ENCODE results near the gene NEDD8. TPM values are rescaled to one million over a fixed set of nuclear protein-coding genes. Genes with fewer than 3 reads are reported as not detected.

NEDD8 gene
- total RNA-seq, 2 donors from 2014 or later: 128 to 243 TPM

Other genes with a start within 250 kb of the NEDD8 start
- 10 to 100 TPM; 15.8 to 17.9 TPM for gene DHRS4L2, start 243.4 kb downstream of the NEDD8 start, total RNA-seq
- gene CARMIL3, start 180.4 kb downstream of the NEDD8 start, total RNA-seq: 1 to 10 TPM; 2.1 to 4.2 TPM
- gene CPNE6, start 160.8 kb downstream of the NEDD8 start, total RNA-seq: not detected
- 10 to 100 TPM; 31.4 to 57.6 TPM for gene PCK2, start 138.1 kb downstream of the NEDD8 start, total RNA-seq
- 10 to 100 TPM; 72.4 to 94.8 TPM for gene DCAF11, start 117.6 kb downstream of the NEDD8 start, total RNA-seq
- 1 to 10 TPM; 1.7 to 2.5 TPM for gene NRL, start 117.4 kb downstream of the NEDD8 start, total RNA-seq
- under 1 TPM in 1 of 2 donors, not detected in 1; 0.58 TPM for gene FITM1, start 101.7 kb downstream of the NEDD8 start, total RNA-seq
- 100 to 1,000 TPM; 361 to 375 TPM for gene PSME1, start 96.2 kb downstream of the NEDD8 start, total RNA-seq
- 10 to 100 TPM; 31.0 to 43.8 TPM for gene EMC9, start 90.8 kb downstream of the NEDD8 start, total RNA-seq
- 100 to 1,000 TPM; 339 to 489 TPM for gene PSME2, start 85.8 kb downstream of the NEDD8 start, total RNA-seq
- gene RNF31, start 84.9 kb downstream of the NEDD8 start, total RNA-seq: 10 to 100 TPM; 56.6 to 86.7 TPM
- 100 to 1,000 TPM; 106 to 190 TPM for gene IRF9, start 71.1 kb downstream of the NEDD8 start, total RNA-seq
- gene REC8, start 60.3 kb downstream of the NEDD8 start, total RNA-seq: 10 to 100 TPM; 35.7 to 58.8 TPM
- 10 to 100 TPM; 34.0 to 78.7 TPM for gene IPO4, start 43.6 kb downstream of the NEDD8 start, total RNA-seq
- gene TM9SF1, start 36.9 kb downstream of the NEDD8 start, total RNA-seq: 10 to 100 TPM; 28.6 to 33.4 TPM
- gene TSSK4, start 26.7 kb downstream of the NEDD8 start, total RNA-seq: under 1 TPM in 1 of 2 donors, not detected in 1; 0.82 TPM
- gene CHMP4A, start 18.9 kb downstream of the NEDD8 start, total RNA-seq: 10 to 100 TPM; 62.8 to 69.8 TPM
- 1 to 10 TPM; 4.0 to 7.1 TPM for gene MDP1, start 16.3 kb downstream of the NEDD8 start, total RNA-seq
- 10 to 100 TPM; 73.2 to 85.0 TPM for gene GMPR2, start 562 bp upstream of the NEDD8 start, total RNA-seq
- 10 to 100 TPM; 61.4 to 76.4 TPM for gene TINF2, start 10.3 kb upstream of the NEDD8 start, total RNA-seq
- gene TGM1, start 30.8 kb upstream of the NEDD8 start, total RNA-seq: 10 to 100 TPM; 16.1 to 18.2 TPM
- 10 to 100 TPM; 61.0 to 68.3 TPM for gene RABGGTA, start 39.2 kb upstream of the NEDD8 start, total RNA-seq
- 10 to 100 TPM; 12.6 to 14.2 TPM for gene DHRS1, start 67.4 kb upstream of the NEDD8 start, total RNA-seq
- gene NOP9, start 67.5 kb upstream of the NEDD8 start, total RNA-seq: 10 to 100 TPM; 21.2 to 42.2 TPM
- 10 to 100 TPM; 14.9 to 28.1 TPM for gene CIDEB, start 75.6 kb upstream of the NEDD8 start, total RNA-seq
- 10 to 100 TPM in 1 of 2 donors, 1 to 10 TPM in 1; 8.7 to 13.5 TPM for gene LTB4R2, start 77.8 kb upstream of the NEDD8 start, total RNA-seq
- gene LTB4R, start 79.1 kb upstream of the NEDD8 start, total RNA-seq: 10 to 100 TPM; 11.6 to 21.4 TPM
- gene ADCY4, start 102.7 kb upstream of the NEDD8 start, total RNA-seq: 10 to 100 TPM in 1 of 2 donors, 1 to 10 TPM in 1; 2.3 to 10.5 TPM
- 10 to 100 TPM; 12.9 to 17.4 TPM for gene RIPK3, start 107.6 kb upstream of the NEDD8 start, total RNA-seq
- under 1 TPM in 1 of 2 donors, not detected in 1; 0.66 TPM for gene NFATC4, start 135.8 kb upstream of the NEDD8 start, total RNA-seq
- under 1 TPM in 1 of 2 donors, not detected in 1; 0.04 TPM for gene NYNRIN, start 166.6 kb upstream of the NEDD8 start, total RNA-seq
- gene CBLN3, start 197.3 kb upstream of the NEDD8 start, total RNA-seq: 10 to 100 TPM; 11.1 to 14.6 TPM
- gene KHNYN, start 197.6 kb upstream of the NEDD8 start, total RNA-seq: 100 to 1,000 TPM in 1 of 2 donors, 10 to 100 TPM in 1; 64.3 to 132 TPM
- 10 to 100 TPM; 36.6 to 45.7 TPM for gene SDR39U1, start 210.4 kb upstream of the NEDD8 start, total RNA-seq

All from activated T-helper 17 cell treated with anti-CD3 and anti-CD28 coated beads, Interleukin-2, amount 50 U/mL, for 72 hours (primary cell).